GM12878 (cell line): Measurements from ENCODE around the gene KMT2B. TPM values are rescaled to one million over a fixed set of nuclear protein-coding genes. Genes with fewer than 3 reads are reported as not detected.

ENCODE experiments used
- BCL11A ChIP-seq: IDR thresholded peaks from 2 replicates; pipeline ENCODE4 v1.6.1; 2011; ENCODE audit warnings: low read depth, low read length
- BCLAF1 ChIP-seq: fragments of 450-650 bp; IDR thresholded peaks from 2 replicates; pipeline ENCODE4 v1.6.1; 2017; ENCODE audit warnings: antibody characterized with exemption, mild to moderate bottlenecking, moderate library complexity
- BHLHE40 ChIP-seq, 2 experiments: fragments of 450-650 bp in 1 of 2; IDR thresholded peaks; 2 replicates each; pipeline ENCODE4 v1.6.1; 2011 to 2017; ENCODE audit warnings: low read depth in 2 of 2, borderline replicate concordance in 1 of 2, improper control_type of control experiment in 1 of 2, low read length in 1 of 2, mild to moderate bottlenecking in 1 of 2
- EGR1 ChIP-seq, 2 experiments: IDR thresholded peaks; 1 replicate in 1 of 2; 2 replicates in 1 of 2; pipeline ENCODE4 v1.6.1; 2011 to 2012; ENCODE audit warnings: low read depth in 2 of 2, low read length in 2 of 2, borderline replicate concordance in 1 of 2, mild to moderate bottlenecking in 1 of 2, moderate library complexity in 1 of 2
- IRF3 ChIP-seq: fragments of 450-650 bp; IDR thresholded peaks from 2 replicates; pipeline ENCODE4 v1.6.1; 2014; ENCODE audit warnings: mild to moderate bottlenecking
- IRF5 ChIP-seq: fragments of 450-650 bp; IDR thresholded peaks from 2 replicates; pipeline ENCODE4 v1.6.1; 2017; ENCODE audit warnings: borderline replicate concordance
- KLF5 ChIP-seq: fragments of 450-650 bp; IDR thresholded peaks from 2 replicates; pipeline ENCODE4 v1.6.1; 2014; ENCODE audit warnings: mild to moderate bottlenecking; ENCODE audit not compliant: partially characterized antibody
- NFYB ChIP-seq: IDR thresholded peaks from 2 replicates; pipeline ENCODE4 v1.6.1; 2011; ENCODE audit warnings: low read depth, mild to moderate bottlenecking, low read length, improper control_type of control experiment, moderate library complexity; ENCODE audit not compliant: insufficient read depth
- RB1 ChIP-seq: fragments of 450-650 bp; formaldehyde crosslinking; IDR thresholded peaks from 2 replicates; pipeline ENCODE4 v1.6.1; 2017; ENCODE audit warnings: mild to moderate bottlenecking, borderline replicate concordance
- RELB ChIP-seq: fragments of 450-650 bp; IDR thresholded peaks from 2 replicates; pipeline ENCODE4 v1.6.1; 2017; ENCODE audit warnings: low read depth, mild to moderate bottlenecking, moderate library complexity
- SKIL ChIP-seq: fragments of 450-650 bp; IDR thresholded peaks from 2 replicates; pipeline ENCODE4 v1.6.1; 2017; ENCODE audit warnings: mild to moderate bottlenecking, low read depth, inconsistent platforms; ENCODE audit not compliant: poor library complexity, severe bottlenecking
- SMAD1 ChIP-seq: fragments of 450-650 bp; IDR thresholded peaks from 2 replicates; pipeline ENCODE4 v1.6.1; 2018; ENCODE audit warnings: mild to moderate bottlenecking, low read depth; ENCODE audit not compliant: partially characterized antibody
- SMARCA5 ChIP-seq: fragments of 450-650 bp; IDR thresholded peaks from 2 replicates; pipeline ENCODE4 v1.6.1; 2017; ENCODE audit warnings: mild to moderate bottlenecking
- STAT1 ChIP-seq: fragments of 450-650 bp; conservative IDR thresholded peaks from 2 replicates; pipeline ENCODE4 v1.6.1; 2014; ENCODE audit warnings: antibody characterized with exemption, mild to moderate bottlenecking
- TAF1 ChIP-seq: IDR thresholded peaks from 2 replicates; pipeline ENCODE4 v1.6.1; 2011; ENCODE audit warnings: mild to moderate bottlenecking, low read depth, low read length, borderline replicate concordance
- USF1 ChIP-seq: IDR thresholded peaks from 2 replicates; pipeline ENCODE4 v1.6.1; 2011; ENCODE audit warnings: borderline replicate concordance, low read depth, mild to moderate bottlenecking, moderate library complexity, mixed read lengths, low read length; ENCODE audit not compliant: insufficient read depth; ENCODE audit errors: extremely low read length
- YBX1 ChIP-seq: fragments of 450-650 bp; IDR thresholded peaks from 2 replicates; pipeline ENCODE4 v1.6.1; 2016; ENCODE audit warnings: antibody characterized with exemption
- polyA plus RNA-seq, 11 experiments: library from polyadenylated mRNA; depleted of rRNA in 4 of 11; unstranded in 6 of 11; stranded (reverse) in 5 of 11; fragments of >200 nt; fragmentation: Nextera tagmentation in 4 of 11; fragmentation: Illumina TruSeq in 1 of 11; extraction: Ambion mirVana in 4 of 11; extraction: Trizol in 1 of 11; gene quantifications; 1 replicate in 1 of 11; 2 replicates in 10 of 11; pipeline versions ENCODE4 v1.2.1 to v1.2.3, GENCODE V29; 2011 to 2016; ENCODE audit warnings: inconsistent platforms in 2 of 11, missing spikeins in 2 of 11, low read depth in 1 of 11
- total RNA-seq, 4 experiments: library from RNA; depleted of rRNA in 3 of 4; stranded (reverse); fragments of >200 nt in 3 of 4; fragmentation: Illumina TruSeq in 1 of 4; extraction: Trizol in 1 of 4; gene quantifications; 2 replicates each; pipeline versions ENCODE4 v1.2.1 to v1.2.3, GENCODE V29; 2013 to 2021

Gene KMT2B
- total and polyA plus RNA-seq, 10 of the 15 experiments (the other 5 are each of a cell fraction or from before 2014, with no cell fraction given), result 0.71 to 35.6 (median 6.0) TPM

GRCh38 chr19:35744430-35745327 is 26.9 kb downstream of the KMT2B start (continued):
- TF ChIP-seq BHLHE40 (IDR thresholded peaks at IDR 0.05; ENCODE audit: borderline replicate concordance in 1 of 2, low read depth in 2 of 2, low read length in 1 of 2) (peak in 1 of 2 experiments; percentile 45; a peak in 2 of 4 replicates), RB1 (peak; percentile 55; the same call in 1 of the 2 replicates), IRF3 (no peak), BCLAF1 (no peak), RELB (peak; percentile 77), SMARCA5 (no peak), EGR1 (IDR thresholded peaks at IDR 0.05; ENCODE audit: borderline replicate concordance in 1 of 2, low read depth in 2 of 2, low read length in 2 of 2) (no peak), NFYB (peak; percentile 71; the same call in 1 of the 2 replicates), STAT1 (no peak), USF1 (no peak), KLF5 (no peak), SKIL (no peak), TAF1 (0 out of 2 replicates have a peak, but pooled peaks have one; percentile 66), IRF5 (no peak), SMAD1 (peak; percentile 34), BCL11A (no peak), YBX1 (no peak)
